OCI-LY7 (cell line): ENCODE results near the gene JAZF1. TPM values are rescaled to one million over a fixed set of nuclear protein-coding genes. Genes with fewer than 3 reads are reported as not detected.

Experiments used
- BruUV-seq: library from RNA; stranded (reverse); fragments of 400-500 nt; replicated peaks from 2 replicates; lab custom pipeline; 2021; lab: Mats Ljungman, UMichigan
- CTCF ChIA-PET: fragments of 300-600 bp; sonication (Branson Sonifier 250); formaldehyde crosslinking; loops from one replicate; lab custom pipeline; 2022; ENCODE audit warnings: antibody characterized with exemption; ENCODE audit not compliant: unreplicated experiment; lab: Charles Lee
- POLR2A ChIA-PET: fragments of 300-600 bp; sonication (Branson Sonifier 250); formaldehyde crosslinking; loops from one replicate; lab custom pipeline; 2022; ENCODE audit warnings: antibody characterized with exemption; lab: Charles Lee
- DNase-seq: peaks from one replicate; pipeline ENCODE4 v3.0.0-alpha.2; 2015; ENCODE audit warnings: low spot score
- H2AFZ ChIP-seq: fragments of 200-600 bp; sonication (generic), shearing (Covaris generic); 2 replicates; pipeline ENCODE4 v1.6.1; 2014; ENCODE audit warnings: mild to moderate bottlenecking, antibody characterized with exemption, low read length, moderate library complexity
- H3K27ac ChIP-seq: fragments of 200-600 bp; sonication (generic); 2 replicates; pipeline ENCODE4 v1.5.1; 2014; ENCODE audit warnings: mixed run types, low read depth, mild to moderate bottlenecking, moderate library complexity, low read length, inconsistent platforms; ENCODE audit not compliant: poor library complexity, severe bottlenecking
- H3K36me3 ChIP-seq: fragments of 200-600 bp; sonication (generic); 2 replicates; pipeline ENCODE4 v1.6.1; 2014; ENCODE audit warnings: mild to moderate bottlenecking, antibody characterized with exemption, low read length, moderate library complexity, mixed read lengths; ENCODE audit not compliant: insufficient read depth
- H3K4me1 ChIP-seq: fragments of 200-600 bp; sonication (generic); 2 replicates; pipeline ENCODE4 v1.5.1; 2014; ENCODE audit warnings: mild to moderate bottlenecking, low read length; ENCODE audit not compliant: insufficient read depth, poor library complexity, severe bottlenecking
- H3K4me2 ChIP-seq: fragments of 200-600 bp; sonication (generic); 2 replicates; pipeline ENCODE4 v1.6.1; 2014; ENCODE audit warnings: mild to moderate bottlenecking, low read length
- H3K4me3 ChIP-seq: fragments of 200-600 bp; sonication (generic); 2 replicates; pipeline ENCODE4 v1.5.1; 2014; ENCODE audit warnings: mild to moderate bottlenecking, low read depth, low read length; ENCODE audit not compliant: poor library complexity, severe bottlenecking
- H3K79me2 ChIP-seq: fragments of 200-600 bp; sonication (generic); 2 replicates; pipeline ENCODE4 v1.6.1; 2016; ENCODE audit warnings: low read depth, mild to moderate bottlenecking, low read length, moderate library complexity, mixed read lengths; ENCODE audit not compliant: insufficient read depth
- H3K9me2 ChIP-seq: fragments of 200-600 bp; sonication (generic); 2 replicates; pipeline ENCODE4 v1.6.1; 2016; ENCODE audit warnings: mild to moderate bottlenecking, low read length, mixed read lengths; ENCODE audit not compliant: insufficient read depth
- H3K9me3 ChIP-seq: fragments of 200-600 bp; sonication (generic); 2 replicates; pipeline ENCODE4 v1.6.1; 2014; ENCODE audit warnings: mild to moderate bottlenecking, mixed run types, low read length, mixed read lengths
- H4K20me1 ChIP-seq: fragments of 200-600 bp; sonication (generic); 2 replicates; pipeline ENCODE4 v1.6.1; 2014; ENCODE audit warnings: mild to moderate bottlenecking, antibody characterized with exemption, low read length, moderate library complexity, mixed read lengths; ENCODE audit not compliant: insufficient read depth
- EZH2phosphoT487 ChIP-seq: fragments of 200-600 bp; sonication (generic); IDR thresholded peaks from 2 replicates; pipeline ENCODE4 v1.6.1; 2018; ENCODE audit warnings: low read depth, borderline replicate concordance, mild to moderate bottlenecking, mixed run types, antibody characterized with exemption, low read length, moderate library complexity, mixed read lengths
- intact Hi-C: fragments of 100-400 bp; cut with micrococcal nuclease; formaldehyde crosslinking; loops from one replicate; pipeline ENCODE4 v1.10.0; 2022; ENCODE audit not compliant: unreplicated experiment
- total RNA-seq, 2 experiments: library from RNA; depleted of rRNA in 1 of 2; stranded (reverse); fragments of >200 nt in 1 of 2; shearing (Covaris generic) in 1 of 2; gene quantifications; 2 replicates each; pipeline ENCODE4 v1.2.3, GENCODE V29; 2014 to 2022
- TF ChIP-seq, protein P1 (sequence below): fragments of 200-600 bp; sonication (generic); conservative IDR thresholded peaks from 2 replicates; pipeline ENCODE4 v1.5.1; 2014; ENCODE audit warnings: mild to moderate bottlenecking, antibody characterized with exemption, low read length, moderate library complexity, mixed read lengths

The JAZF1 gene
- total RNA-seq, 2 experiments from 2014 or later, result 6.3 to 25.0 TPM

DNA sequence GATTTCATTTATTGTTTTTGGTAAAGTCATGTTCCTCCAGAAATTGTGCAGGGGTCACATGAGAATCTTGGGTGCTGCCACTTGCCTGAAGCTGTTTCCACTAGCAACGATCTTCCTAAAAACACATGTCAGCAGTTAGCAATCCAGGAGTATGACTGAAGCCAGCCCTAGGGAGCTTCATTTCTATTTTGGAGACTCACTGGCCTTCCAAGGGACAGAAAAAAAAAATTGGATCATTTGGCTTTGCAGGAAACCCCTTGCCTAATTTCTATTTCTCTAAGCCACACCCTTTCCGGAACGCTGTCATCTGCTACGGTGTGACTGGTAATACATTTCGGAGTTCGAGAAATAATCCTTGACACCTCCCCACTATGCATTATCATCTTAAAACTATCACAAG is 236.0 kb downstream of the JAZF1 start:
- H3K4me2 ChIP-seq, result no peak overlapping the region

DNA sequence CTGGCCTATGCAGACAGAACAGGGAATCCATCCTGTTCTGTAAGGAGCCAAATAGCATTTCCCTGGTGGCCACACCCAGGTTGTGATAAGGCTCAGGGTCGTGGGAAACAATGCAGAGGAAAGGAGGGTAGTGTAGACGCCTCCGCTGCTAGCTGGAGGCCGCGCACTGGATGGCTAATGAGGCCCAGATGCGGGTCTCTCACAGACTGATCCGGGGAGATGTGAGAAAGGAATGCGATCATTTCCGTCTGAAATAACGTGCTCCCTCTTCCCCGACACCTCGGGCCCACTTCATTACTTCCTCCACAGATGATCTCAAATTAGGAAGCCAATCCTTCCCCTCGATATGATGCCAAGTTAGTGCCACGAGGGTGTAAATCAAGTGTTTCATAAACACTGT is 237.4 kb downstream of the JAZF1 start:
- ChIA-PET POLR2A (no interaction called here), CTCF (no interaction called here)
- intact Hi-C loops, result no loop called here
- H4K20me1 ChIP-seq, result no peaks in the 10 kb centered on the region
- no peak overlapping the region for H3K4me2 ChIP-seq
- no peak for TF ChIP-seq EZH2phosphoT487
- TF ChIP-seq, protein P1, sequence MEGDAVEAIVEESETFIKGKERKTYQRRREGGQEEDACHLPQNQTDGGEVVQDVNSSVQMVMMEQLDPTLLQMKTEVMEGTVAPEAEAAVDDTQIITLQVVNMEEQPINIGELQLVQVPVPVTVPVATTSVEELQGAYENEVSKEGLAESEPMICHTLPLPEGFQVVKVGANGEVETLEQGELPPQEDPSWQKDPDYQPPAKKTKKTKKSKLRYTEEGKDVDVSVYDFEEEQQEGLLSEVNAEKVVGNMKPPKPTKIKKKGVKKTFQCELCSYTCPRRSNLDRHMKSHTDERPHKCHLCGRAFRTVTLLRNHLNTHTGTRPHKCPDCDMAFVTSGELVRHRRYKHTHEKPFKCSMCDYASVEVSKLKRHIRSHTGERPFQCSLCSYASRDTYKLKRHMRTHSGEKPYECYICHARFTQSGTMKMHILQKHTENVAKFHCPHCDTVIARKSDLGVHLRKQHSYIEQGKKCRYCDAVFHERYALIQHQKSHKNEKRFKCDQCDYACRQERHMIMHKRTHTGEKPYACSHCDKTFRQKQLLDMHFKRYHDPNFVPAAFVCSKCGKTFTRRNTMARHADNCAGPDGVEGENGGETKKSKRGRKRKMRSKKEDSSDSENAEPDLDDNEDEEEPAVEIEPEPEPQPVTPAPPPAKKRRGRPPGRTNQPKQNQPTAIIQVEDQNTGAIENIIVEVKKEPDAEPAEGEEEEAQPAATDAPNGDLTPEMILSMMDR, result no peak
- no peaks in the 10 kb centered on the region for H3K4me1 ChIP-seq
- no peak overlapping the region for H3K4me3 ChIP-seq
- no peaks in the 10 kb centered on the region for H3K79me2 ChIP-seq
- H3K9me3 ChIP-seq, result no peaks in the 10 kb centered on the region
- no peak for DNase-seq
- no peaks in the 10 kb centered on the region for H3K36me3 ChIP-seq
- H2AFZ ChIP-seq, result no peak overlapping the region
- H3K9me2 ChIP-seq, result no peaks in the 10 kb centered on the region
- H3K27ac ChIP-seq, result no peak overlapping the region
- no TSS peak for BruUV-seq

More for the DNA sequence above, 236.0 kb downstream of the JAZF1 start:
- TF ChIP-seq, protein P1, result no peak
- no peak for TF ChIP-seq EZH2phosphoT487
- H3K9me3 ChIP-seq, result no peaks in the 10 kb centered on the region
- no peaks in the 10 kb centered on the region for H3K4me1 ChIP-seq
- H3K4me3 ChIP-seq, result no peak overlapping the region
- CTCF ChIA-PET, result no interaction called here
- POLR2A ChIA-PET, result interaction anchor here (0.6 kb wide), 1 partner anchor 53 kb away, joined by 4 read pairs; no protein-coding TSS in a partner anchor
- H3K27ac ChIP-seq, result no peak overlapping the region
- H3K36me3 ChIP-seq, result no peaks in the 10 kb centered on the region
- intact Hi-C loops, result no loop called here
- no peaks in the 10 kb centered on the region for H3K79me2 ChIP-seq
- no TSS peak for BruUV-seq
- DNase-seq, result no peak
- no peaks in the 10 kb centered on the region for H3K9me2 ChIP-seq
- H2AFZ ChIP-seq, result no peak overlapping the region
- no peaks in the 10 kb centered on the region for H4K20me1 ChIP-seq

DNA sequence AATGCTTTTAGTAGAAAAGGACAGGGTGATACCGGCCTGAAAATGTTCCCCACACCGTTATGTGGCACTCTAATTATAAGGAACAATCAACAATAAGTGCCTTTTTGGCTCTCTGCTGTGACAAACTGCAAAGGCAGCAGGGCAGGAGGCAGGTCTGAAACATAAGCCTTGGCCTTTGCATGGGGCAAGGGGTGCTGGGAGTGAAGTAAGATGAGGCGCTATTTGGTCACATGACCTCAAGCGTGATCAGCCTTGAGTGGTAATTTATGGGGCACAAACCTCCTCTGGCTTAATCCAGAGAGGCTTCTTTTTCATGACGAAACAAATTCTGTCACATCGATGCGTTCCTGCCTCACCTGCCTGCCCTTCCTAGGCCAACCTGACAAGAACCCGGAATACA is 237.9 kb downstream of the JAZF1 start:
- no TSS peak for BruUV-seq
- Histone ChIP-seq H3K4me2 (no peak overlapping the region), H3K4me3 (no peak overlapping the region), H3K36me3 (no peaks in the 10 kb centered on the region), H3K9me2 (no peaks in the 10 kb centered on the region), H3K9me3 (no peaks in the 10 kb centered on the region), H2AFZ (no peak overlapping the region), H3K27ac (no peak overlapping the region), H3K4me1 (no peaks in the 10 kb centered on the region), H3K79me2 (no peaks in the 10 kb centered on the region), H4K20me1 (no peaks in the 10 kb centered on the region)
- no peak for TF ChIP-seq EZH2phosphoT487
- TF ChIP-seq, protein P1, result no peak
- DNase-seq, result no peak
- ChIA-PET POLR2A (no interaction called here), CTCF (no interaction called here)
- intact Hi-C loops, result no loop called here
